Rectal smooth muscle tissue (tissue), 1 donor: Measurements from ENCODE around the gene MTMR3.
"Not testable (repeated sequence)": the region's sequence is repeated elsewhere in the genome, so short reads cannot be mapped to it uniquely, and the experiment has no call there.

Experiments
- H3K27ac ChIP-seq: one replicate; pipeline ENCODE4 v1.7.0; 2013; ENCODE audit warnings: low read depth, low read length, inconsistent platforms
- H3K27me3 ChIP-seq: one replicate; pipeline ENCODE4 v1.7.0; 2013; ENCODE audit warnings: low read length; ENCODE audit not compliant: control insufficient read depth, insufficient read depth
- H3K36me3 ChIP-seq: one replicate; pipeline ENCODE4 v1.7.0; 2013; ENCODE audit warnings: low read length; ENCODE audit not compliant: control insufficient read depth, insufficient read depth
- H3K4me1 ChIP-seq: one replicate; pipeline ENCODE4 v1.7.0; 2013; ENCODE audit warnings: low read length; ENCODE audit not compliant: control insufficient read depth, insufficient read depth
- H3K4me3 ChIP-seq: one replicate; pipeline ENCODE4 v1.7.0; 2013; ENCODE audit warnings: low read length
- H3K9ac ChIP-seq: one replicate; pipeline ENCODE4 v1.7.0; 2013; ENCODE audit warnings: low read length

Gene MTMR3

DNA sequence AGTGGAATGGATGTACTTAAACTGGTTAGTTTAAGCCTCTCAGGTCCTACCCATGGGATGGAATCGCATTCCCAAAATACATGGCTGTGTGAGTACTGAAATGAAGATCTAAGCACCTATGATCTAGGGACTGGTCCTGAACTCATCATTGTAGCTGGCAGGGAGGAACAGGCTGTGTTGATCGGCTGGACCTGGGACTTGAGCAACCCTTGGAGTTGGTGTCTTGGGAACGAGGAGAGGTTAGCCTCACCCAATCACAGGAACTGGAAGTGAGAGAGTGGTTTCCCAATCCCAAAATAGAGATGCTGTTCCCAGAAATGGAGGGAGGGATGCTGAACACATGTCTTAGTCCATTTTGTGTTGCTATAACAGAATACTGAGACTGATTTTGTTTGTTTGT lies 28.5 kb upstream of the MTMR3 start:
- no peaks in the 10 kb centered on the region for H3K36me3 ChIP-seq
- H3K27me3 ChIP-seq, result no peaks in the 10 kb centered on the region
- no peak overlapping the region for H3K9ac ChIP-seq
- H3K4me3 ChIP-seq, result no peak overlapping the region
- H3K27ac ChIP-seq, result no peak overlapping the region
- H3K4me1 ChIP-seq, result no peaks in the 10 kb centered on the region

DNA sequence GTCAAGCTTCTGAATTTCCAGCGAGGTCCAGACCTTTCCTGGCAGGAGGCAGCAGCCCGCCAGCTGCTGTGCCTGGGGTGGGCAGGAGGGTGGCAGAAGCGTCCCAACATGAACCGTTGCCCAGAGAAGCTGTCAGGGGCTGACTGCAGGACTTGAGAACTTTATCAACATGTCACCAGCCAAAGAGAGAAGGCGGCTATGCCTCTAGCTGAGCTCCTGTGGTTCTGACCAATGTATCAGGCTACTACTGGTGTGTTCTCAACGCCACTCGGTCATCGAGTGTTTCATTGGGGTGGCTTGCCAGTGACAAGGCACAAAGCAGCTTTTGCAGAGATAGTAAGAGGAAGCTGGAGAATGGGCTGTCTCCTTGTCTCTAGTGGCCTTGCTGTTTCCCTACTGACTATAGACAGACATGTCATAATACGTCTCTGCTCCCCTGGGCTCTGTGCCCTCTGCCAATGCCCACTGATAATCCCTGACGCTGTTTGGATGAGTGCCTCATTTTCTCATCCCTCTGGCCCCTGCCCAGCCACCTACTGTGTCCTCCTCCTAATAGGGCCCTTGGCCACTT lies 27.3 kb upstream of the MTMR3 start:
- no peak overlapping the region for H3K9ac ChIP-seq
- no peaks in the 10 kb centered on the region for H3K4me1 ChIP-seq
- no peaks in the 10 kb centered on the region for H3K27me3 ChIP-seq
- H3K4me3 ChIP-seq, result no peak overlapping the region
- no peak overlapping the region for H3K27ac ChIP-seq
- H3K36me3 ChIP-seq, result no peaks in the 10 kb centered on the region

- Histone ChIP-seq H3K27me3 (no peaks in the 10 kb centered on the region), H3K9ac (no peak overlapping the region), H3K4me1 (no peaks in the 10 kb centered on the region), H3K27ac (no peak overlapping the region), H3K36me3 (no peaks in the 10 kb centered on the region), H3K4me3 (no peak overlapping the region)
These were observed 26.5 kb upstream of the MTMR3 start for GRCh38 chr22:29856496-29856895.

DNA sequence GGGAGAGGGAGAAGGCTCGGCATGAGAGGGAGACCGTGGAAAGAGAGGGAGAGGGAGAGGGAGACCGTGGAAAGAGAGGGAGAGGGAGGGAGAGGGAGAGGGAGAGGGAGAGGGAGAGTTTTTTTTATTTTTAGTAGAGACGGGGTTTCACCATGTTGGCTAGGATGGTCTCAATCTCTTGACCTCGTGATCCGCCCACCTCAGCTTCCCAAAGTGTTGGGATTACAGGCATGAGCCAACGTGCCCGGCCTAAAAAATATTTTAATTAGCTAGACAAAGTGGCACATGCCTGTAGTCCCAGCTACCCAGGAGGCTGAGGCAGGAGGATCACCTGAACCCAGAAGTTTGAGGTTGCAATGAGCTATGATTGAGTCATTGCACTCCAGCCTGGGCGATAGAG lies 23.9 kb upstream of the MTMR3 start:
- H3K4me1 ChIP-seq, H3K9ac ChIP-seq, H3K27me3 ChIP-seq, H3K36me3 ChIP-seq, H3K27ac ChIP-seq, H3K4me3 ChIP-seq: not testable (repeated sequence)

DNA sequence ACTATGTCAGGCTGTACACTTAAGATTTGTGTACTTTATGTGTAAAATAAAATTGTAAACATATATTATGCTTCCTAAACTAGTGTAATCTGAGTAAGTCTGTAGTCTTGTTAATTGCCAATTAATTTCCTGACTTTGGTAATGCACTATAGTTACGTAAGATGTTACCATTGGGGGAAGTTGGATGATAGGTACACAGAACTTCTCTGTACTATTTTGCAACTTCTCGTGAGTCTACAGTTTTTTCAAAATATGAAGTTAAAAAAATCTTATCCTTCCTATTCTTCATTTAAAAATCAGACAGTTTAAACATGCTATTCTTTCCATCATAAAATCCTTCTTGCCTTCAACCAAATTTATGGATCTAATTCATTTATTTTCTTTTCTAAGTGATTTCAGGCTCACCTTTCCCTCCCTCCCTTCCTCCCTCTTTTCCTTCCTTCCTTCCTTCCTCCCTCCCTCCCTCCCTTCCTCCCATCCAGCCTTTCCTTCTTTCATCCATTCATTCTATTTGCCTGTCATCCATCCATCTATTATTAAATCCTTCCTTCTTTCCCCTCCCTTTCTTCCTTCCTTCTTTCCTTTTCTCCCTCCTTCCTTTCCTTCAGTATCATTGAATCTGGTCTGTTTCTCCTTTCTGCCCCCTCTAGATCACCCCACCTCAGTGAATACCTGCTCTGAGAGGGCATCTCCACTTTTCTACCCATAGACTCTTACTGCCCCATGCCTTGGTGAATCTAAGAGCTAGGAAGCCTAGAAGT lies 22.8 kb upstream of the MTMR3 start:
- no peak overlapping the region for H3K4me3 ChIP-seq
- no peaks in the 10 kb centered on the region for H3K27me3 ChIP-seq
- H3K9ac ChIP-seq, result no peak overlapping the region
- H3K4me1 ChIP-seq, result no peaks in the 10 kb centered on the region
- no peaks in the 10 kb centered on the region for H3K36me3 ChIP-seq
- no peak overlapping the region for H3K27ac ChIP-seq

DNA sequence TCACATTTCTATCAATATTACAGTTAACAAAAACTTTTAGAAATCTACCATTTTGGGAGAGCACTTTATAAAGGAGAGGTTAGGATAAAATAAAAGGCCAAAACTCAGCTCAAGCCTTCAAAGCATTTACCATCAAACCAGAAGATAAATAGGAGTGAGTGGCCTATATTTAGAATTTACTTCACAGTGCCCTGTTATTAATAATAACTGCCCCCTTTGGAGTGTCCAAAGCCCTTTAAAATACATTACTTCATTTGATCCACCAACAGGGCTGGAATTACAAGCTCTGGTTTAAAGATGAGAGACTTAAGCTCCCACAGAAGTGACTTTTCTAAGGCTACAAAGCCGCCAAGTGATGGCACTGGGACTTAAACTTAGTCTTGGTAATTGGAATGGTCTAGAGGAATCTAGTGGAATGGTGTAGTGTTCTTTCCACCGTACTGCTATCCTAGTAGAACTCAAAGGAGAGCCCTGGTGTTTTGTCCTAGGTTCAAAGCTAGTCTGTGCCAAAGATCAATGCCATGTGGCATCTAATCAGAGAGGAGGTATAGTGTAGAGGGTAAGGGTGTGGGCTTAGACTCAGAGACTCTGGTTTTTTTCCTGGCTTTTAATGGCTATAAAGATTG lies 21.2 kb upstream of the MTMR3 start:
- Histone ChIP-seq H3K9ac (no peak overlapping the region), H3K27me3 (no peaks in the 10 kb centered on the region), H3K4me1 (no peaks in the 10 kb centered on the region), H3K36me3 (no peaks in the 10 kb centered on the region), H3K4me3 (no peak overlapping the region), H3K27ac (no peak overlapping the region)

DNA sequence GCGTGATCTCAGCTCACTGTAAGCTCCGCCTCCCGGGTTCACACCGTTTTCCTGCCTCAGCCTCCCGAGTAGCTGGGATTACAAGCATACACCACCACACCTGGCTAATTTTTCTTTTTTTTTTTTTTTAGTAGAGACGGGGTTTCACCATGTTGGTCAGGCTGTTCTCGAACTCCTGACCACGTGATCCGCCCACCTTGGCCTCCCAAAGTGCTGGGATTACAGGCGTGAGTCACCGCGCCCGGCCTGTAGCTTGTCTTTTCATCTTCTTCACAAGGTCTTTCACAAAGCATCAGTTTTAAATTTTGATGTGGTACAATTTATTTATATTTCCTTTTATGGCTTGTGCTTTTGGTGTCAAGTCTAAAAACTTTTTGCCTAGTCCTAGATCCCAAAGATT lies 17.4 kb upstream of the MTMR3 start:
- H3K27ac ChIP-seq, H3K27me3 ChIP-seq, H3K9ac ChIP-seq: not testable (repeated sequence)

GRCh38 chr22:29867260-29867659 lies 15.7 kb upstream of the MTMR3 start:
- Histone ChIP-seq H3K36me3 (no peaks in the 10 kb centered on the region), H3K4me1 (no peaks in the 10 kb centered on the region), H3K27ac (no peak overlapping the region), H3K27me3 (no peaks in the 10 kb centered on the region), H3K9ac (no peak overlapping the region), H3K4me3 (no peak overlapping the region)

More for the DNA sequence above, 17.4 kb upstream of the MTMR3 start:
- H3K4me3 ChIP-seq, H3K4me1 ChIP-seq, H3K36me3 ChIP-seq: not testable (repeated sequence)

- H3K27ac ChIP-seq, result no peak overlapping the region
- H3K4me3 ChIP-seq, result no peak overlapping the region
- no peaks in the 10 kb centered on the region for H3K4me1 ChIP-seq
- no peaks in the 10 kb centered on the region for H3K27me3 ChIP-seq
- H3K36me3 ChIP-seq, result no peaks in the 10 kb centered on the region
- H3K9ac ChIP-seq, result no peak overlapping the region
These were observed 15.1 kb upstream of the MTMR3 start for GRCh38 chr22:29867851-29868250.

DNA sequence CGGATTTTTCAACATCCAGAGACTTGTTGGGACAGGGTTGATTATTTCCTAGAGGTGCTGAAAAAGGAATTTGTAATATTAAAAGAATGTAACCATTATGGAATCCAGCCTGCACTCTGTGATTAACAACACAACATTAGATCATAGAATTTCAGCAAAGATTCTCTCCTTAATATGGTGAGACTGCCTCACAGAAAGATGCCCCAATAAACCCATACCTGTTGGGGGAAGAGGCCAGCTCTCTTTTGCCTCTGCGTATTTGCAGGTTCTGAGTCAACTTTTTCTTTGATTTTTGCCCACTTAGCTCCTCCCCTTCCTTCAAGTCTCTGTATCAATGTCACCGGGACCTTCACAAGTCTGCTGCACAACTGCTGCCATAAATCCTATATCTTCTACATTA lies 12.4 kb upstream of the MTMR3 start:
- Histone ChIP-seq H3K36me3 (no peaks in the 10 kb centered on the region), H3K4me3 (no peak overlapping the region), H3K4me1 (no peaks in the 10 kb centered on the region), H3K27me3 (no peaks in the 10 kb centered on the region), H3K27ac (no peak overlapping the region), H3K9ac (no peak overlapping the region)

DNA sequence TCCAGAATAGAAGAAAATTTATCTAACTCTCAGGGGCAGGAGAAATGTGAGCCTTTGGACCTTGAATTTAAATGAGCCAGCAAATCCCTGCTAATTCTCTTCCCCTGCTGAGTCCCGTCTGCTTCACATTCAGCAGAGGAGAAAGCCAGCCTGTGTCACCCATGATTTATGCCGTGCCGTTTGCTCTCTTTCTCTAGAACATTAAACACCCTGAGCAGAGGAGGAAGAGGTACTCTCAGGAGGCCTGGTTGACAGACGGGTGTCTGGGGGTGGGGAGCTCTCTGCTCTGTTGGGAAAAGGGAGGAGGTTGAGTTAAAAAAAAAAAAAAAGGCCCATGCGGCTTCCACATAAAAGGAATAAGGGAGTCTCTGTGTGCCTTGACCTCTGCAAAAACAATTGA lies 11.3 kb upstream of the MTMR3 start:
- Histone ChIP-seq H3K36me3 (no peaks in the 10 kb centered on the region), H3K4me3 (no peak overlapping the region), H3K27me3 (no peaks in the 10 kb centered on the region), H3K4me1 (no peaks in the 10 kb centered on the region), H3K27ac (no peak overlapping the region), H3K9ac (no peak overlapping the region)

DNA sequence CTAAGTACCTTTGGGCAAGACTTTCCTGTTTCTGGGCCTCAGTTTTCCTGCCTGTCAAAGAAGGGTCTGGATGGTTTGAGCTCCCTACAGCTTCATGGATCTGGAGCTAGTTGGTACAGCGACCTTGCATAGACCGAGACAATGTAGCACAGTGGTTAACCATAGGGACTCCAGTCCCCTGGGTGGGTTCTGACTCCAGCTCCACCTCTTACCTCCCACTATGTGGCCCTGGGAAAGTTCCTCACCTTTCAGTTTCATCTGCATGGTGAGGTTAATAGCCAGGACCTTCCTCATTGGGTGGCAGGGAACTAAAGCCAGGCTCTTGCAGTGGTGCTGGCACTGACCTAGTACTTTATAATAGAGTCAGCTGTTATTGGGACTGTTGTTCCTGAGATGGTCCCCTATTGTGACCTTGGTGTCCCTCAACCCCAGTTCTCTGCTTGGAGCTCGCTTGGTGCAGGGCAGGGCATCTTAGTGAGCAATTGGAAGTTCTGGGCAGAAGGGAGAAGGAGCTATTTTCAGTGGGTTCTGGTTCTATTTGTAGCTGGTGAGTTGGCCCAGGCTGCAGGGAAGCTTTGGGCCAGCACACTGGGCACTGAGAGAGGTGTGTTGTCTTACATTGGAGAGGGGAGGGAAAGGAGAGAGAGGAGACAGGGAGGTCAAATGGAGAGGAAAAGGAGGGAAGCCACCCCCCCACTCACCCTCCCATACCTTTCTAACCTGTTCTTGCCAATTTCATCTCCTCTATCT lies 10.7 kb upstream of the MTMR3 start:
- Histone ChIP-seq H3K36me3 (no peaks in the 10 kb centered on the region), H3K9ac (no peak overlapping the region), H3K27me3 (no peaks in the 10 kb centered on the region), H3K4me3 (no peak overlapping the region), H3K4me1 (no peaks in the 10 kb centered on the region), H3K27ac (no peak overlapping the region)
